ENCODE results near the gene DHRSX. TPM values are rescaled to one million over a fixed set of nuclear protein-coding genes. Genes with fewer than 3 reads are reported as not detected.

The DHRSX gene
- total and polyA plus RNA-seq, 9 of the 15 experiments (the other 6 are each of a cell fraction or from before 2014, with no cell fraction given), result 0.59 to 11.0 (median 6.2) TPM

GRCh38 chrX:2317527-2318055 is 183.2 kb downstream of the DHRSX start (continued):
- TF ChIP-seq PRDM10 (IDR thresholded peaks at IDR 0.05; ENCODE audit: partially characterized antibody) (peak; percentile 20), RNF2 (IDR thresholded peaks at IDR 0.05) (0 out of 2 replicates have a peak, but pooled peaks have one; percentile 31), BHLHE40 (IDR thresholded peaks at IDR 0.05; ENCODE audit: low read length) (peak; percentile 18; the same call in 1 of the 2 replicates), PKNOX1 (IDR thresholded peaks at IDR 0.05) (peak; percentile 91), MGA (IDR thresholded peaks at IDR 0.05) (peak; percentile 11; the same call in 1 of the 2 replicates), HES1 (IDR thresholded peaks at IDR 0.05; ENCODE audit: low read depth) (peak; percentile 32; the same call in 1 of the 2 replicates), ZEB2 (IDR thresholded peaks at IDR 0.05) (peak; percentile 43; the same call in 1 of the 2 replicates), NEUROD1 (IDR thresholded peaks at IDR 0.05; ENCODE audit: borderline replicate concordance, low read depth, low read length, partially characterized antibody) (peak; percentile 19), MEIS2 (IDR thresholded peaks at IDR 0.05; ENCODE audit: partially characterized antibody) (peak; percentile 94)
